H1 (cell line): ENCODE results near the gene DIAPH1.

Experiments used
- ATF3 ChIP-seq: IDR thresholded peaks from 2 replicates; pipeline ENCODE4 v1.6.1; 2011; ENCODE audit warnings: low read depth, mild to moderate bottlenecking, low read length; ENCODE audit not compliant: insufficient read depth
- CREB1 ChIP-seq: IDR thresholded peaks from 2 replicates; pipeline ENCODE4 v1.6.1; 2012; ENCODE audit warnings: inconsistent platforms
- CTCF ChIP-seq, 3 experiments: IDR thresholded peaks; 1 replicate in 2 of 3; 2 replicates in 1 of 3; pipeline versions ENCODE4 v1.5.1 to v1.6.1; 2011; ENCODE audit warnings: low read length in 3 of 3, mild to moderate bottlenecking in 3 of 3, inconsistent platforms in 2 of 3, low read depth in 1 of 3, moderate library complexity in 1 of 3; ENCODE audit not compliant: insufficient read depth in 1 of 3; ENCODE audit errors: control extremely low read depth in 1 of 3
- FOSL1 ChIP-seq: IDR thresholded peaks from 2 replicates; pipeline ENCODE4 v1.6.1; 2011; ENCODE audit warnings: mild to moderate bottlenecking, low read depth, low read length, moderate library complexity; ENCODE audit not compliant: insufficient read depth
- POLR2A ChIP-seq, 2 experiments: IDR thresholded peaks; 1 replicate in 1 of 2; 2 replicates in 1 of 2; pipeline ENCODE4 v1.6.1; 2011; ENCODE audit warnings: low read depth in 2 of 2, low read length in 2 of 2, mild to moderate bottlenecking in 2 of 2; ENCODE audit errors: control extremely low read depth in 1 of 2
- POLR2AphosphoS5 ChIP-seq: IDR thresholded peaks from 2 replicates; pipeline ENCODE4 v1.6.1; 2011; ENCODE audit warnings: low read depth, low read length
- RAD21 ChIP-seq, 2 experiments: IDR thresholded peaks in 1 of 2; conservative IDR thresholded peaks in 1 of 2; 2 replicates each; pipeline ENCODE4 v1.6.1; 2011; ENCODE audit warnings: low read depth in 2 of 2, low read length in 2 of 2, improper control_type of control experiment in 1 of 2, inconsistent platforms in 1 of 2, mild to moderate bottlenecking in 1 of 2, moderate library complexity in 1 of 2
- SIN3A ChIP-seq, 2 experiments: IDR thresholded peaks in 1 of 2; conservative IDR thresholded peaks in 1 of 2; 2 replicates each; pipeline ENCODE4 v1.6.1; 2011 to 2012; ENCODE audit warnings: low read length in 2 of 2, improper control_type of control experiment in 1 of 2, low read depth in 1 of 2, mild to moderate bottlenecking in 1 of 2
- SIX5 ChIP-seq: IDR thresholded peaks from 2 replicates; pipeline ENCODE4 v1.6.1; 2011; ENCODE audit warnings: mild to moderate bottlenecking, low read depth, low read length
- TEAD4 ChIP-seq: IDR thresholded peaks from 2 replicates; pipeline ENCODE4 v1.6.1; 2012; ENCODE audit warnings: low read depth, low read length, inconsistent platforms, mixed read lengths

- TF ChIP-seq CREB1 (no peak), SIX5 (no peak), CTCF (IDR thresholded peaks at IDR 0.05; ENCODE audit: control extremely low read depth in 1 of 3, insufficient read depth in 1 of 3, low read depth in 1 of 3, low read length in 3 of 3) (no peak), RAD21 (IDR thresholded peaks at IDR 0.05 in 1 of 2, conservative IDR thresholded peaks at IDR 0.05 in 1 of 2; ENCODE audit: low read depth in 2 of 2, low read length in 2 of 2) (no peak), SIN3A (conservative IDR thresholded peaks at IDR 0.05 in 1 of 2, IDR thresholded peaks at IDR 0.05 in 1 of 2; ENCODE audit: low read depth in 1 of 2, low read length in 2 of 2) (0 out of 4 replicates have a peak, but pooled peaks of 1 of the 2 experiments have one; percentile 25), POLR2A (IDR thresholded peaks at IDR 0.05; ENCODE audit: control extremely low read depth in 1 of 2, low read depth in 2 of 2, low read length in 2 of 2) (no peak), ATF3 (no peak), FOSL1 (no peak), POLR2AphosphoS5 (peak; percentile 58; the same call in 1 of the 2 replicates), TEAD4 (no peak)
These were observed 105.7 kb downstream of the DIAPH1 start for GRCh38 chr5:141512911-141513626.
